ENCODE data around the gene A1BG. TPM values are rescaled to one million over a fixed set of nuclear protein-coding genes. Genes with fewer than 3 reads are reported as not detected.

Gene A1BG
- total and polyA plus RNA-seq, 2 of the 13 experiments (the other 11 are each of a cell fraction or from before 2014, with no cell fraction given) = 14.7 to 41.4 TPM

DNA sequence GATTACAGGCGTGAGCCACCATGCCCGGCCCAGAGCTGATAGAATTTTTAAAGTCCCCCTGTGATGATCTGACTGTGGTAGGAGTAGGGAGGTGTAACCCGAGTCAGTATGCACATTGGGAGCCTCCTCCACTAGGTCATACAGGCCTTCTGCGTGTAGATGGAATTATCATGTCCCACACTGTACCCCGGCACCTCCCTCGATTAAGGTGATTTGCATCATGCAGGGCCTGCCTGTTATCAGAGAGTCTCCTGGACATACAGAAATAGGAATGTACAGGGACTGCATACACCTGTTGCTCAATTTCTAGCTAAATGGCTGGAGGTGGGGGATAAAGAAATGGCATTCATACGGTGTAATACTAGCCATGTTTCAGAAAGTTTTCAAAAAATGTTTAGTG, 49.0 kb downstream of the A1BG start (continued):
- TF ChIP-seq HMGXB3 (CRISPR knock-in tag; IDR thresholded peaks at IDR 0.05; ENCODE audit: borderline replicate concordance) = no peak
- no peak for TF ChIP-seq MIXL1 (CRISPR knock-in tag; IDR thresholded peaks at IDR 0.05)
- TF ChIP-seq STAG1 (CRISPR knock-in tag; IDR thresholded peaks at IDR 0.05) = no peak
- no peak for TF ChIP-seq NCOA5 (CRISPR knock-in tag; IDR thresholded peaks at IDR 0.05)
- TF ChIP-seq ZNF841 (CRISPR knock-in tag; IDR thresholded peaks at IDR 0.05; ENCODE audit: borderline replicate concordance) = no peak

DNA sequence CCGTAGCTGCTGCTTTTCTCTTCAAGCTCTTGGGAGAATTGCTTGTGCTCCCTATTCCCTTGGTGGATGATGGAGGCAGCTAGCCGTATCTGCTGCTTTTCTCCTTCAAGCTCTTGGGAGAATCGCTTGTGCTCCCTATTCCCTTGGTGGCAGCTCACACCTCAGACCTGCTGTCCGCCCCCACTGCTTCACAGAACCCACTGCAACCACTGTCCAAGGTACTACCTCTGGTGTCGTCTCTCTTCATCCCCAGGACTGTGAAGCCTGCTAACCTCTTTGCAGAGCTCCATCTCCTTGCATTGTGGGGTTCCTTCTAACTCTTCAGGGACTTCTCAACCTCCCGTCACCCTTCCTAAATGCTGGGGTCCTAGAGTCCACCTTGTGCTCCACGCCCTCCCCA, 52.7 kb downstream of the A1BG start:
- Histone ChIP-seq H3K4me1 (ENCODE audit: insufficient read depth, low read length) (peaks cover 7% of the 10 kb centered on the region), H3K36me3 (replicated peaks in 1 of 2; ENCODE audit: control insufficient read depth in 1 of 2, insufficient read depth in 2 of 2, low read length in 2 of 2) (peaks cover 16 to 46% of the 10 kb centered on the region in 2 experiments; a peak in 4 of 5 replicates), H2AFZ (ENCODE audit: low read length) (no peak overlapping the region), H4K20me1 (ENCODE audit: insufficient read depth, low read length) (peaks cover under 1% of the 10 kb centered on the region; the same call in 1 of the 2 replicates), H3K4me3 (replicated peaks in 1 of 3; ENCODE audit: insufficient read depth in 1 of 3, low read depth in 2 of 3, low read length in 3 of 3) (no peak overlapping the region), H3K4me2 (ENCODE audit: low read depth, low read length) (no peak overlapping the region), H3K9ac (ENCODE audit: insufficient read depth, low read depth, low read length) (no peak overlapping the region), H3K27me3 (ENCODE audit: control insufficient read depth in 1 of 2, insufficient read depth in 2 of 2, low read length in 2 of 2) (no peaks in the 10 kb centered on the region; a peak in 1 of 5 replicates), H3K27ac (ENCODE audit: extremely low read length, insufficient read depth, low read length) (no peak overlapping the region), H3K9me3 (ENCODE audit: low read length) (no peaks in the 10 kb centered on the region), H3K79me2 (ENCODE audit: insufficient read depth, low read length) (peaks cover 3% of the 10 kb centered on the region)
- 97% methylated on average over 7 of the region's 7 CpGs for WGBS (ENCODE audit: low lambda C conversion rate)
- FAIRE-seq (no peak), DNase-seq (ENCODE audit: low spot score) (no peak), ATAC-seq (no peak)
- in situ Hi-C loops (cut with HindIII; ENCODE audit: extremely low pct_ligation_motif_present, low pct_unique_long_range_greater_than_20kb) (no loop called here), intact Hi-C loops (cut with micrococcal nuclease; ENCODE audit: unreplicated experiment) (no loop called here)
- no TSS peak for BruUV-seq (replicated peaks)
- peak; percentile 1 to 33; a peak in 3 of 4 replicates for TF ChIP-seq REST (IDR thresholded peaks at IDR 0.05; ENCODE audit: borderline replicate concordance in 1 of 2, low read depth in 1 of 2, low read length in 2 of 2)
- no peak for TF ChIP-seq HOXA7 (CRISPR knock-in tag; IDR thresholded peaks at IDR 0.05)
- ChIA-PET POLR2A (interaction anchor here (1.2 kb wide), 1 partner anchor 72 kb away, joined by 3 read pairs; the partner anchor contains the start of gene ZNF544), CTCF (ENCODE audit: low intra/inter-chr PET ratio, low total read pairs) (no interaction called here)
